Stimulated activated CD4-positive, alpha-beta T cell treated with anti-CD3 and anti-CD28 coated beads, TNF-alpha, amount 100 ng/mL, for 4 hours (primary cell): ENCODE results near the gene UNC5C.

ENCODE experiments used
- DNase-seq, 3 experiments: peaks; one replicate each; pipeline ENCODE4 v3.0.0-alpha.2; 2020; ENCODE audit warnings: low read depth in 3 of 3

The UNC5C gene

DNA sequence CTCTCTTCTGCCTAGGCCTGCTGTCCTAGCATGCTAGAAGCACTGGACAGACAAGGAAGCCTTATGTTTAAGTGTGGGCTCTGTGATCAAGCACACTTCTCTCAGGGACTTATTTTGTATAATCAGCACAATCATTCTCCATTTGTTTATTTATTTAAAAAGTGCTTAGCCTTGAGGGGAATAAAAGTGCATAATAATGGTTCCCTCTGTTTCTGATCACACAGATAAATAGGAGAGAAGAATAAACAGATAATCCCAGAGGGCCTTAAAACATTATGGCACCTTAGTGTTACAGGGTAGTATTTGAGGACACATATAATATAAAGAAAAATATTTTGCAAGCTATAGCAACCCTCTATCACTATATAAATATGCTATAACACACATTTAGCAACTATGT lies 146.5 kb downstream of the UNC5C start:
- DNase-seq: no peak

DNA sequence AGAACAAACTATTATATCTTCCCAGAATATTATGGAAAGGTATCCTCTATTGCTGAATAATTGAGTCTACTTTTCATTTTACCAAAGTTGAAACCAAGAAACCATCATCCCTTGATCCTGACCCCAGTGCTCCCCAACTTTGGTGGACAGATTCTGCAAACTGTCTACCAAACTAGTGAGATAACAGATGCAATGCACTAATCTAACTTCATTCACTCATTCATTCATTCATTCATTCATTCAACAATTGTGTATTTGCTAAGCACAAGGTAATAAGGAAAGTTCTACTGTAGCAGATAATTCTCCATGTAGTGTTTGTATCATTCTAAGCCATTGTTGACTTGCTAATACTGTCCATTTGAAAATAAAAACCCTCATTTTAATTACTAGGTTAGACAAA lies 150.6 kb downstream of the UNC5C start:
- DNase-seq: no peak

DNA sequence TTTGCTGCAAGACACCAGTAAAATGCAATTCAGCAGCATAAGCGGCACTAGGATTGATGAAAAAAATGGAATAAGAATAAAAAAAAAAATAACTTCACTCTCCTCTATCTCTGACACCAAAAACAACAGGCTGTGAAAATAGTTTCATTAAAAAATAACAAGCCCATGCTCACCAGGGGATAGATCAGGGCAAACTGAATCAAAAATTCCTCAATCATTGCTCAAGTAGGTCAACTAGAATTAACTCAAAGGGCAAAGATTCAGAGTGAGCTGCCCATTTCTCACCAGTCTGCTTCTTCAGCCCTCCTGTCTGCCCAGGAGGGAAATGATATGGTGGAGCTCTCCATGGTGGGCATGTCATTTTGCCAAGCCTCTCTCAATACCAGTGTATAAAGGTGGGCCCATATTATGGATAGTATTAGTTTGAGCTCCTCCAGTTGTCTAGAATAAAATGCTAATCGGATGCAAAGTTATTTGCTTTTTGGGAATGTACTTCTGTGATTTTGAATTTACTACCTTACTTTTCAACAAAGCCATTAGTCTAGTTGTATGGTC lies 153.9 kb downstream of the UNC5C start:
- no peak for DNase-seq

DNA sequence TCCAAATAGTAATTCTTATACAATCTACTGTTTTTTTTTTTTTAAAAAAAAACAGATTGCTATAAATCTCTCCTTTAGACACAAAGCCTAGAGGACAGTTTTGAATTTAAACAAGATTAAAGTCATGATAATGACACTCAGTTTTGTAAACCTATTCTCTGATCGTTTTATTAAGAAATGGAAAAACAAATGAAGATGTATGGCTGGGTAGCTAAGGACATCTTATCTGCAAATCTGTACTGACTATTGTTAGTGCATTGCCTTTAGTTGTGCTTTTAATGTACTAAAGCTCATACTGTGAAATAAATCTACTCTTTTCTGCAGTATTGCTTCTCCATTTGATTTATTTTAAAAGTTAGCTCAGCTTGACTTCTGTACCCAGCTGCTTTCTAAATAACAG lies 155.0 kb downstream of the UNC5C start:
- DNase-seq: no peak

DNA sequence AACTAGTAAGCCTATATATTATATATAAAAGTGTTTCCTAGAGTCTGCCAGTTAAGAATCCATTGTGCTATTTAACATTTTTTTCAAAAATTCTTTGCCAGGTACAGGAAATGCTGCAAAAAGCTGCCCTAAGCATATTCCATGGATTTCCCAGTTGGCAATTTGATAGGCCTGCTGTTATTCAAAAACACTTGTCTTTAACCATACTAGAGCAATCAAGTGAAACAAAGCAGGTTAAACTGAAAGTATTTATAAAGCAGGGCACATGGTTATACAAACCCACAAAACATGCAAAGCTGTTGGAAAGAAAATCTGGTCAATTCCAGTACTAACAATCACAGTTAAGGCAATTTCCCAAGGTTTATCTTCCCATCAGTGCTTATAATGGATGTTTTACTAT lies 159.9 kb downstream of the UNC5C start:
- no peak for DNase-seq

DNA sequence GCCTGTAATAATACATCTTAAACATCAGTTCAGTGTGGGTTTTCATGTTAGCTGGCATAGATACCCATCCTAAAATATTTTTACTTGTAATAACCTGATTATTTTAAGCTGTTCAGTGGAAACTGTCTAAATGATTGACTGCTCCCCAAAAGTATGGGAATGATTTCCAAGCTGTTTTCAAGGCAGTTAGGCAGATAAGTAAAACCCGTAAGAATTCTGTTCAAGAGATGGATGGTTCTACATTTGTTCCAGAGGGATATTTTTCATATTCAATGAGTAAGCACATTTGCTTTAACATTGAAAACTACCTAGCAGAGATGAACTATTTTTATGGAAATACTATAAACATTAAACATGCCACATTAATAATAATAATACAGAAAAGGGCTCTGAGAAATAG lies 161.1 kb downstream of the UNC5C start:
- DNase-seq: no peak

DNA sequence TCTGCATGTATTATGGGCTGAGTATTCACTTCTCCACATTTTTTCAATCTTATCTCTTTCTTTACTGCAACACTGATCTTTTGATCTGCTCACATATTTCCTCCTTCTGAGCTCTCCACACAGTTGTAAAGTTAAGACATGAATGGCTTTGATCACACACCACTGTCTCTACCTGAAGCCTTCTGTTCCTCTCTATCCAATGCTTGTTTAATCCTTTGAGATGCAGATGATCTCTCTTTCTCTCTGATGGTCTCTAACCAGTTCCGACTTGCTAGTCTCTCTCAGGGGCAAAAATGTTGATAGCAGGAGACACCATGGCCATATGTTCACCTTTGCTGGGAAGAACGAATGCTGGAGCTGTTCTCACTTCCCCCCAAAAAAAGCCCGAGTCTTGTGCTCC lies 162.4 kb downstream of the UNC5C start:
- no peak for DNase-seq

DNA sequence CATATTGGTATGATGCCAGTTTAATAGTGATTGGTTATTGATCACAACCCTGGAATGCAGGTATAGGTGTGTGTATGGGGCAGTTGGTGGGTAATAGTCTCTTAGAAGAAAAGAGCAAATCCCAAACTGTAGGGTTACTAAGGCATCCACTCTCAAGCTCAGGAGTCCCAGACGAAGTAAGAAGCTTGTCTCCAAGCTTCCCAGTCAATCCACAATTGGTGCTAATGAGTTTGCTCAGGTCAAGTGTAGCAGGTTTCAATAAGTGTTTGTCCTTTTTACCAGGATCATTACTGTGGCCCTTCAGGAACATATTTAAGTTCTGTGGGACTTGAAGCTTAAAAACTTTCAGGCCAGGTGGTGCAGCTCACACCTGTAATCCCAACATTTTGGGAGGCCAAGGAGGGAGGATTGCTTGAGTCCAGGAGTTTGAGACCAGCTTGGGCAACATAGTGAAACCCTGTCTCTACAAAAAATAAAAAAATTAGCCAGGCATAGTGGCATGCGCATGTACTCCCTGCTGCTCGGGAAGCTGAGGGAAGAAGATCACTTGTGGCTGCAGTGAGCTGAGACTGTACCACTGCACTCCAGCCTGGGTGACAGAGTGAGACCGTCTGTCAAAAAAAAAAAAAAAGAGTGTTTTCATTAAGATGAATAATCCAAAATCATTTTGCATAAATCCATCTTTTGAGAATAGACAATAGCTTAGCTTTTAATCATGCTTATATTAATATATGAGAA lies 166.8 kb downstream of the UNC5C start:
- no peak for DNase-seq

DNA sequence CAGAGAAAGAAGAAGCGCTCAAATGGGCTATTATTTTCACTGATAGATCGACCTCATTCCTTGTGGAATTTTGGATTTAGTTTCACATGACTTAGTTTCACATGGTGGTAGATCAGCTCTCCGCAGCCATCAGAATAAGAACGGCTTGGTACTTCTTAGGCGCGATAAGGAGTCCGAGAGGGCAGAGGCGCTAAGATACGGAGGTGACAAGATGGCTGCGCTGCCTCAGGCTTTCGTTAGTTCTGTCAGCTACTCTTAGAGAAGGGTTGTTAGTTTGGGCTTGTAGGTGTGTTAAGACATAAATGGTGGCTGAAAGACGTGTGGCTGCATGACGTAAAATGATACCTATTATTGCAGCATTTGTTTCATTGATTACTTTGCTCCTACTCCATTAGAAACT lies 169.1 kb downstream of the UNC5C start:
- no peak for DNase-seq

DNA sequence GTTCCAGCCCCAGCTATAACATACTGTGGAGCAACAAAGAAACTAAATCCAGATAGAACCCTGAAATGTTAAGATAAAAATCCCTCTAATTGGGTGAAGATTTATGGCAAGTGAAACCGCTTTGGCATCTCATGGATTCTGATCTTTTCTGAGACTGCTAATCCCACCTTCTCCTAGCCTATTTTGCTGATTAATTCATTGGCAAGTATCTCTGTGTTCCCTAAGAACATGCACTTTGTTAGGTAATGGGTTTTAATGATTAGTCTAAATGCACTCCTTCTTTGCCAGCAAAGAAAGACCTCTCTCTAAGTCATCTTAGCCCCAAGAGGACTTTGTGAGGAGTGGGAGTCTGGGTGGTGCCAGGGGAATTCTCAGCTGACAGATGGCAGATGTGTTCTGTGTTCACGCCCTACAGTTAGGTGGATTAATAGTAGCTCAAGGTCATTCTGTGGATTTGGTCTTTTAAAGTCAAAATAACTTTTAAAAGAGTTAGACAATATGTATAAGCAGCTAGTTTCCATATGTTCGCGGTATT lies 171.3 kb downstream of the UNC5C start:
- no peak for DNase-seq

DNA sequence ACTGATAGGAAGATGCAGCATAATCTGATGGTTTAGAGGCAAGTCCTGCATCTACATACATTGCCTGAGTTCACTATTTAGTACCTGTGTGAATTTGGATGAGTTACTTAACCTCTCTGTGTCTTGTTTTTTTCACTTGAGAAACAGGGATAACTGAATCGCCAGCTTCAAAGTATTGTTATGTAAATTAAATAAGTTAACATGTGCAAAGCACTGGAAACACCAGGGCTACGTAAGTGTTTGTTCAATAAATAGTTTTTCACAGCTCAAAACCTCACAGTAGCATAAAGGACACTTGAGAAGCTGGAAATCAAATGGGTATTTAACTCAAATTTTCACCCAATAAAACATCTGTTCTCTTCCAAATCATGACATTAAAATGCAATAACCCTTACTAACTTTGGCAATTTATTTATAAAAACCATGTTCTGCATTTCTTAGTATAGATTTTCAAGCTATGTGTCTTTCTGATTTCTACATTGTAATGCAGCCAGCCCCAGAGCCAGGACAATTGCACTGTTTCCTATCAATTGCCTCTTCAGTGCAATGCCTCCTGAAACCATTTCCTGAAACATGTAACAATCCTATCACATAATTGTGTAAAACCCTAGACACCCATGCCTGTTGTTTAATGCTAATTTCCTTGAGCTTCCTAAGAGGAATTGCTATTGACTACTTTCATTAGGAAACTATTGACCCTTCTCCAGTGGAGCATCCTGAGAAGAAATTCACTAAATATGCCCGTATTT lies 177.1 kb downstream of the UNC5C start:
- DNase-seq: no peak

DNA sequence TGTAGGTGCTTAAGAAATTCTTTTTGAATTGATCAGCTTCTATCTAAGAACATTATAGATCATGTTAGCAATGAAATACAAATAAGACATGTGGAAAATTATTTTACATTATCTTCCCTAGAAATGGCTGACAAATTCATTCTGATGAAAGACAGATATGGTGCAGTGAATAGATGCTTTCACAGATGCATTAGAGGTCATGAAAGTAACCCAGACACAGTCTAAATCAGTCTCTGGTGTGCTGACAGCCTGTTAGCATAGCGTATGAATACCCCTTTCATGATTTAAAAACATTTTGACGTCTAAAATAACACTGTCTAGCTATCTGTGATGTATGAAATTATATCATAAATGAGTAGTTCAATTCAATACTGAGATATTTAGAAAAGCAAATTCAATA lies 180.9 kb downstream of the UNC5C start:
- DNase-seq: no peak

DNA sequence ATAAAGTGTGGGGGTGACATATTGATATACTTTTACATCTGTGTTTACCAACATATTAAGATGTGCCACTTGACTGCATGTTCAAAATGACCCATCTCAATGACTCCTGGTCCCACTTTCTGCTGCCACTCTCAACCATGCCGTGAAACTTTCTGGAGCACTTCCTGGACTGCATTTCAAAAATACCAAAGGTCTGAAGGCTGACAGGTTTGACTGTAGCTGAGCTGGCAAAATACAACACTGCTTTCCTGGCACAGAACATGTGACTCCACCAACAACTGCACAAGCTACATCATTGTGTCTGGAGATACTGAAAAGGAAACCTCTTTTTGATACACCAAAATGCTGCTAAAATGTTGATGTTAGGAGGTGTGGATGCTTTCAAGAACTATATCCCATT lies 184.8 kb downstream of the UNC5C start:
- DNase-seq: no peak

DNA sequence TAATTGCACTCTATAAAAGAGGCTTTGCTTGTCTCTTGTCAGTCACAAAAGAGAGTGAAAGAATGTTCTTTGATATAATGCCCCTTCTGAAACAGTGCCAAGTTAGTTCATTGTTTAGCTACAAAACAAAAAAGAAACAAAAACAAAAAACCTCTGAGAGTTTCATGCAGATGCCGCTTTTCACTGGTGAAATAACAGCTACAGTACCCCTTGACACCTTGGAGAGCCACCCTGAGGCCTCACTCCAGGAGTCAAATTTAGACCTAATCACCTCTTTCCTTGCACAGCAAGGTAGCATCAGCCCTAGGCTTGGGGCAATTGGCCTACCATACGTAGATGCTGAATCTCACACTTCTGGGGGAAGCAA lies 185.2 kb downstream of the UNC5C start:
- DNase-seq: no peak

DNA sequence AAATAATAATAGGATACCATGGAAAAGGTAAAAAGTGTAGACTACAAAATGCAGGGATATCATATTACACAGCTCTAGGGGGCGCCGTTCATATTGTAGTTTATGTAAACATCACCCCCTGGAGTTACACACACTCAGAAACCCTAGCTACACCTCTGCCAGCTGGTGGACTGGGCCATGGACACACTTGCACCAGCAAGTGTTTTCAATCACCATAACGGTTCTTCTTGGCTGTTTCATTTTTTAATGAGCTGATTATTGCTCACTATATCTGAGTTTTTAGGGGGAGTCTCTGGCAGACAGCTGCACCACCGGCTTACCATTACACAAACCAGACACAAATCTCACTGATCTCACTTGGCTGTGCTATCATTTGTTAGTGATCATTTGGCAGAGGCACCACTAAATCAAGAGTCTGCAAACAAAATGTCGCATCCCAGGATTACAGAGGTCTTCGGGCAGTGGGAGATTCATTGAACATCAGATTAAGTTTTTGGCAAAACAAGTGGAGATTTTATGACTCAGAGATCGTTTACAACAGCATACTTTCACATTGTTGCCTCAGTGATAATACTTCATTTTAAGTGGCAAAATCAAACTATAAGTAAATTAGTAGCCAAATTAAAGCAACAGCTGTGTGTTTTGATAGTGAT lies 185.7 kb downstream of the UNC5C start:
- DNase-seq: no peak

DNA sequence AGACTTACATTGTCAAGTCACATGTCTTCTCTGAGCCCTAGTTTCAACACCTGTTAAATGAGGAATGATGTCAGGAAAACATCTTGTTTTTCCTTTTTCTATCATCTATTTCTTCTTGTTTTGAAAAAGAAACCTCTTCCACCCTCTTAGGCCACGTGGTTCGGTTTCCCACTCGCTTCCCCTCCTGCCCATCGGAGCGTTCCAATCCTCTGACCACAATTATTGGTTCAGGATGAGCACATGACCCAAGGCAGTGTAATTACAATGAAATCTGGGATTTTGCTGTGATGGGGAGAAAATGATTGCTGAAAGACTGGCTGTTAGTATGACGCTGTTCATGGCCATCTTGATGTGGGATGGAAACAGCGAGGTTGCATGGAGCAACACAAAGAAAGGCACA lies 186.7 kb downstream of the UNC5C start:
- DNase-seq: no peak

DNA sequence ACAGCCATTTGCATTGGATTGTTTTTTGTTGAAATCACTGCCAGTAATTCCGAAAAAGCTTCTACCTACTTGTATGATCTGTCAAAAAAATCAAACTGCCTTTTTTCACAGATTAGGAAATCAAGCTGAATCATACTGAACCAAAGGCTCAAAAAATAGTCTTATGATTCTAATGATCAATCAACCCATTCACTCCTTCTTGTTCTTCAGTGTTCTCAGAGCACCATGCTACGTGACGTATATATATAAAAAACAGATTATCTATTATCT lies 187.1 kb downstream of the UNC5C start:
- no peak for DNase-seq

DNA sequence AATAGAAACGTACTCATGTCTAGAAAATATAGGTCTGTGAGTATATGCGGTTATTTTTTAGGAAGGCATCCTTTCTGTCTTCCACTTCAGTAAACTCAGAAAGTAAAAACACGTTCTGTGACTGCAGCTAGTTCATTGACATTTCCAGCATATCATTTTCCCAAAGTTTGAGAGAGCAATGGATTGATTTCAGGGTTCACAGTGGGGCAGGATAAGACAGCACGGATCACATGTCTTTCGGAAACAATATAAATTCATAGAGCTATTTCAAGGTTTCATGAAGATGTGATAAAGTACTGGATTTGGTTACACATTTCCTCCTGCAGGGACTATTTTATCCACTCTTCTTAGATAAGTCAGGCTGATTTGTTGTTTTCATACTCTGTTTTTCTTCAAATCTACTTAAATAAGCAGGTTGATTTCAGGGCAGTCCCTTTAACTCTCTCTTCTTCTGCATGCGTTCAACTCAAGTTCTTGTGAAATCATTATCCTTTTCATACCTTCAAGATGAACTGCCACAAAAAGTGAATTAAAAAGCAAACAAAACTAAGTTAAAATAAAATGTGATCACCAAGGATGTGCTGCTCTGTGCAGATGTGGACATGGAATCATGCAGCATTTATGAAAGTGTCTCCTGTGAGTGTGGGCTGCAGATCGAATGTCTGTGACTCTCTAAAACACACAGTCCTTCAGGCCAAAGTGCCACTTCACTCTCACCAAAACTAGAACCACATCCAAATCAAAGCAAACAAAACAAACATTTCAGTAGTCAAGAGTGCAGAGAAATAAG lies 187.7 kb downstream of the UNC5C start:
- no peak for DNase-seq

DNA sequence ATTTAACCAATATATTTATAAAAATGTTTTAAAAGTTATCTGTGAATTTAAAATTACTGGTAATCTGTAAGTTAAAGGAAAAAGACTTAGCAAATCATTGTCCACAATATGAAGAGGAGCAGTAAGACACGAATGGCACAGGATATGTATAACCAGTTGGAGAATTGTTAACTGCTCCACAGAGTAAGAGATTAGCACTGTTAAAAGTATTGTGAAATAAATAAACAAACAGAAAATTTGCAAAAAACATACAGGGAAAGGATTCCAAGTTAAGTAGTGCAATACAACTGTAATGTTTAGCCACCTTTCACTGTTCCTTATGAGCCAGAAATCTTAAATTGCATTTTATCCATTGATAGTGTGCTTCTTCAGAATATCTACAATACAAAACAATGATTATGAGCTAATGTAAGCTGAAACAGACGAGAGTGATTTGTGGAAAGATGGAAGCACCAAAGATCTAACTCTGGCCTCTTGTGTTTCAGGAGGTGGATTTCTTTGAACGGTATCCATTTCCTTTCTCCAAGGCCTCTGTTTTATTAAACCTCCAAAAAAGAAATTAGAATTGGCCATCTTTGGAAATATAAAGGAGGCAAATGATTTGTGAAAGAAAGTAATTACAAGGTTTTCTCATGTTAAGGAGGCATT lies 188.4 kb downstream of the UNC5C start:
- no peak for DNase-seq

DNA sequence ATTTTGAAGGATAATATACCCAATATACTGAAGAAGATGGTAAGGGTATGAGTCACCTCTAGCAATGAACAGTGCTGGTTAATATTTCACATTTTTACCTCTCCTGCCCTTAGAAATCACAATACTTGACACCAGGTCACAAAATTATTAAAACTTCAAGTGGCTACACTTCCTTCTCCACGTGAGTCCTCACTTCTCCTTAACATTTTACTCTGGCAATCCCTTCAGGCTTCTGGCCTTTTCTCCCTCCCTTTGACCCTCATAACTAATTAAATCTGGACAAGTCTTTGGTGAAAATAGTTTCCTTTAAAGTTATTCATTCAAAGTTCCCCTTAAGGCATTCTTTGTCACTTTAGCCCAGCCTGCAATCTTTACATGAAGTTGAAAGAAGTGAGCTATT lies 190.4 kb downstream of the UNC5C start:
- no peak for DNase-seq

DNA sequence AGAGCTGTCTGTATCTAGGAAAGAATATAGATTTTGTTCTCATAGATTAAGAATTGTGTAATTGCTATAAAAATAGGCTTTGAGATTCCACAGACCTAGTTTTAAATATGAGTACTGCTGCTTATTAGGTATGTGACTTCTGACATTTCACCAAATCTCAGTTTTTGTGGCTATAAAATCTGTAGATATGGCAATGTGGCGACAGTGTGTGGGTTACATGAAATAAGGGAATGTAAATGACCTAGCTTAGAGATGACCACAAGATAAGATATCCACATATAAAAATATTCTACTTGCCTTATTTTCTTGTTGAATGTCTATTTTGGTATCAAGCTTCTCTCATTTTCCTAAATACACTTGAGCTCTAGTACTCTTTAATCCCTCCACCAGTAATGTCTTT lies 193.8 kb downstream of the UNC5C start:
- no peak for DNase-seq

DNA sequence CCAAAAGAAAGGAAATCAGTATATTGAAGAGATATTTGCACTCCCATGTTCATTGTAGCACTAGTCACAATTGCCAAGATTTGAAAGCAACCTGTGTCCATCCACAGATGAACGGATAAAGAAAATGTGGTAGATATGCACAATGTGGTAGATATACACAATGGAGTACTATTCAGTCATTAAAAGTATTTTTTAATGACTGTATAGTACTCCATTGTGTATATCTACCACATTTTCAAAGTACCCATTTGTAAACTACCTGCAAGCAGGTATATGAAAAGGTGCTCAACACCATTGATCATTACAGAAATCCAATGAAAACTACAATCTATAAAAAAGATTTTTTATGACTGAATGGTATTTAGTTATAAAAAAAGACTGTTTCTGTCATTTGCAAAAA lies 200.4 kb downstream of the UNC5C start:
- no peak for DNase-seq
